ENCODE results near the gene ZBTB7C. TPM values are rescaled to one million over a fixed set of nuclear protein-coding genes. Genes with fewer than 3 reads are reported as not detected.

Gene ZBTB7C
- total and polyA plus RNA-seq, 10 of the 15 experiments (the other 5 are each of a cell fraction or from before 2014, with no cell fraction given), result under 0.01 to 0.08 (median 0.01) TPM; not detected in 7

DNA sequence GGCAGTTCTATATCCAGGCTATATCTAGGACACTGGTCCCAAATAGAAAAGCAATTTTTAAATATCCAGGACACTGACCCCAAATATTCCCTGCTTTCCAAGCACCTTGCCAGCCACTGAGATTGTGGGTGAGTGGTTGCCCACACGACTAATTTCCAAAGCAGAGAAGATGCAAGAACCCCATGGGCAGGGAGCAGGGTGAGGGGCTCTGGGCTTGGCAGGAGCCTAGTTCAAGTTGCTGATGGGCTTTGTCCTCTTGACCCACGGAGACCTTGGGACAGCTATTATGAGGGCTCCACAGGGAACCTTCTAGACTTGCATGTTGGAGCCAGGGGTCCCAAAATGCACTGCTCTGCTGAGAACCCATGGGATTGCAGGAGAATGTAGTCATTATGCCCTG lies 332.7 kb downstream of the ZBTB7C start:
- ATAC-seq (no peak), FAIRE-seq (no peak), DNase-seq (ENCODE audit: low read depth, low spot score) (no peak)
- ChIA-PET CTCF (no interaction called here), POLR2A (no interaction called here), RAD21 (ENCODE audit: unreplicated experiment) (no interaction called here), SMC1A (ENCODE audit: uncharacterized antibody, unreplicated experiment) (no interaction called here)
- intact Hi-C loops (cut with micrococcal nuclease; ENCODE audit: unreplicated experiment), result no loop called here
- no peaks in the 10 kb centered on the region for H3K9me3 ChIP-seq (replicated peaks; ENCODE audit: control insufficient read depth, insufficient read depth, low read length)
- no peaks in the 10 kb centered on the region for H4K20me1 ChIP-seq (ENCODE audit: control insufficient read depth, insufficient read depth)
- no peak overlapping the region for H3K4me2 ChIP-seq (ENCODE audit: control insufficient read depth, insufficient read depth)
- H3K4me1 ChIP-seq (ENCODE audit: control insufficient read depth, insufficient read depth, low read length), result no peaks in the 10 kb centered on the region
- no peak overlapping the region for H3K4me3 ChIP-seq
- no peak overlapping the region for H3K27ac ChIP-seq (ENCODE audit: control insufficient read depth, insufficient read depth)
- H3K9ac ChIP-seq (ENCODE audit: control insufficient read depth, insufficient read depth, low read length), result no peak overlapping the region
- in situ Hi-C loops (cut with MboI), result no loop called here
- 0% methylated on average over 2 of the region's 2 CpGs for WGBS (ENCODE audit: insufficient coverage, insufficient replicate concordance, low lambda C conversion rate, missing lambda C conversion rate)
- no peaks in the 10 kb centered on the region for H3K79me2 ChIP-seq (ENCODE audit: control insufficient read depth, insufficient read depth, low read length)
- no peak overlapping the region for H2AFZ ChIP-seq (ENCODE audit: control insufficient read depth, low read depth, low read length)
- TF ChIP-seq CTCF (IDR thresholded peaks at IDR 0.05 in 2 of 3, conservative IDR thresholded peaks at IDR 0.05 in 1 of 3; ENCODE audit: control insufficient read depth in 2 of 3, extremely low read depth in 1 of 3, insufficient read depth in 1 of 3, low read depth in 3 of 3, low read length in 3 of 3) (no peak), EGR1 (IDR thresholded peaks at IDR 0.05; ENCODE audit: borderline replicate concordance in 1 of 2, low read depth in 2 of 2, low read length in 2 of 2) (no peak), KLF5 (IDR thresholded peaks at IDR 0.05; ENCODE audit: partially characterized antibody) (no peak), BHLHE40 (IDR thresholded peaks at IDR 0.05; ENCODE audit: borderline replicate concordance in 1 of 2, low read depth in 2 of 2, low read length in 1 of 2) (no peak), CREB1 (IDR thresholded peaks at IDR 0.05; ENCODE audit: low read depth) (no peak), ASH2L (IDR thresholded peaks at IDR 0.05; ENCODE audit: borderline replicate concordance, low read depth) (no peak), RCOR1 (conservative IDR thresholded peaks at IDR 0.05; ENCODE audit: low read depth, low read length) (no peak), NR2F1 (conservative IDR thresholded peaks at IDR 0.05) (no peak), KDM1A (IDR thresholded peaks at IDR 0.05; ENCODE audit: borderline replicate concordance) (no peak), CREM (IDR thresholded peaks at IDR 0.05; ENCODE audit: low read depth) (no peak), BRCA1 (IDR thresholded peaks at IDR 0.05; ENCODE audit: low read depth, low read length) (no peak), ATF7 (IDR thresholded peaks at IDR 0.05; ENCODE audit: low read depth) (no peak), FOS (IDR thresholded peaks at IDR 0.05; ENCODE audit: borderline replicate concordance, extremely low read depth, insufficient read length) (no peak), NBN (IDR thresholded peaks at IDR 0.05) (no peak), IKZF2 (IDR thresholded peaks at IDR 0.05) (no peak), CEBPB (IDR thresholded peaks at IDR 0.05; ENCODE audit: borderline replicate concordance in 1 of 2, low read depth in 2 of 2, low read length in 2 of 2) (no peak), PRDM15 (CRISPR knock-in tag; IDR thresholded peaks at IDR 0.05) (no peak)
- TF ChIP-seq, protein P1, sequence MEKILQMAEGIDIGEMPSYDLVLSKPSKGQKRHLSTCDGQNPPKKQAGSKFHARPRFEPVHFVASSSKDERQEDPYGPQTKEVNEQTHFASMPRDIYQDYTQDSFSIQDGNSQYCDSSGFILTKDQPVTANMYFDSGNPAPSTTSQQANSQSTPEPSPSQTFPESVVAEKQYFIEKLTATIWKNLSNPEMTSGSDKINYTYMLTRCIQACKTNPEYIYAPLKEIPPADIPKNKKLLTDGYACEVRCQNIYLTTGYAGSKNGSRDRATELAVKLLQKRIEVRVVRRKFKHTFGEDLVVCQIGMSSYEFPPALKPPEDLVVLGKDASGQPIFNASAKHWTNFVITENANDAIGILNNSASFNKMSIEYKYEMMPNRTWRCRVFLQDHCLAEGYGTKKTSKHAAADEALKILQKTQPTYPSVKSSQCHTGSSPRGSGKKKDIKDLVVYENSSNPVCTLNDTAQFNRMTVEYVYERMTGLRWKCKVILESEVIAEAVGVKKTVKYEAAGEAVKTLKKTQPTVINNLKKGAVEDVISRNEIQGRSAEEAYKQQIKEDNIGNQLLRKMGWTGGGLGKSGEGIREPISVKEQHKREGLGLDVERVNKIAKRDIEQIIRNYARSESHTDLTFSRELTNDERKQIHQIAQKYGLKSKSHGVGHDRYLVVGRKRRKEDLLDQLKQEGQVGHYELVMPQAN (conservative IDR thresholded peaks at IDR 0.05), result no peak
- H3K27me3 ChIP-seq (replicated peaks in 1 of 2; ENCODE audit: control insufficient read depth in 2 of 2, insufficient read depth in 2 of 2, low read length in 1 of 2), result peaks cover 3 to 4% of the 10 kb centered on the region in 2 experiments
- no peaks in the 10 kb centered on the region for H3K36me3 ChIP-seq (ENCODE audit: control insufficient read depth in 2 of 2, insufficient read depth in 2 of 2, low read length in 1 of 2)
- BruUV-seq (replicated peaks), result no TSS peak

All from GM12878 (cell line).